Left ventricle myocardium inferior (tissue), 1 donor: Measurements from ENCODE around the gene GPR153. TPM values are rescaled to one million over a fixed set of nuclear protein-coding genes. Genes with fewer than 3 reads are reported as not detected.
A peak's percentile ranks its signal among the peaks of the same experiment; 100 is the strongest.

Source experiments
- DNase-seq: peaks from one replicate; pipeline ENCODE4 v3.0.0-alpha.2; 2020
- H3K27ac ChIP-seq: fragments of 200-600 bp; replicated peaks from 2 replicates; pipeline ENCODE4 v1.8.0; 2021
- H3K27me3 ChIP-seq: fragments of 200-600 bp; 2 replicates; pipeline ENCODE4 v1.8.0; 2021; ENCODE audit warnings: low read depth
- H3K36me3 ChIP-seq: fragments of 200-600 bp; 2 replicates; pipeline ENCODE4 v1.8.0; 2021
- H3K4me1 ChIP-seq: fragments of 200-600 bp; 2 replicates; pipeline ENCODE4 v1.8.0; 2021
- H3K4me3 ChIP-seq: fragments of 200-600 bp; 2 replicates; pipeline ENCODE4 v1.8.0; 2021; ENCODE audit warnings: mild to moderate bottlenecking, moderate library complexity
- H3K9me3 ChIP-seq: fragments of 200-600 bp; replicated peaks from 2 replicates; pipeline ENCODE4 v1.8.0; 2021
- CTCF ChIP-seq: fragments of 200-600 bp; IDR thresholded peaks from 2 replicates; pipeline ENCODE4 v1.8.0; 2021; ENCODE audit warnings: antibody characterized with exemption, mild to moderate bottlenecking, borderline replicate concordance
- intact Hi-C: fragments of 100-400 bp; cut with micrococcal nuclease; formaldehyde crosslinking; loops from one replicate; pipeline ENCODE4 v1.11.0; 2022
- total RNA-seq: library from RNA; stranded (reverse); fragmentation: NEBNext Ultra II Directional; extraction: Animal tissue kit (Norgen Biotek cat#: 25700); gene quantifications from one replicate; pipeline ENCODE4 v1.2.1, GENCODE V29; 2021
- donor health status: DM: no; HTN: yes; CAD: no; lungs with severe emphysema.

The GPR153 gene
- total RNA-seq, 1 donor from 2014 or later: 4.8 TPM

DNA sequence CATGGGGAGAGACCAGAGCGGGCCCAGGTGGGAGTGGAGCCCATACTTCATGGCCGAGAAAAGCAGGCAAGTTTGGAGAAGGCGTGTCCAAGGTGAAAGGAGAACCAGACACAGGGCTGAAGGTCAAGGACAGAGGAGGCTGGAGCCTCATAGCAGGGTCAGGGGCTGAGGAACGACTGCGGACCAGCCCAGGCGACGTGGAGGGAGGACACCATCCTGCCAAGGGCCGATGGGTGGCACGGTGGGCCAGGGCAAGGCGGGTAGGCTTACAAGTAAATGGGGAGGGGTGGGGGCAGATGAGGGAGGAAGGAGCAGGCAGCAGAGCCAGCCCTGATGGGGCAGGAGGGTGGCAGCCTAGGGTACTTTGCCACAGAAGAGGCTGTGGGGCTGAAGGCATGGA, 18.2 kb upstream of the GPR153 start:
- no peak for TF ChIP-seq CTCF
- Histone ChIP-seq H3K4me3 (no peak overlapping the region), H3K27ac (no peak overlapping the region), H3K36me3 (no peaks in the 10 kb centered on the region), H3K4me1 (peaks cover 15% of the 10 kb centered on the region), H3K9me3 (no peaks in the 10 kb centered on the region), H3K27me3 (no peaks in the 10 kb centered on the region)
- intact Hi-C loops: no loop called here
- DNase-seq: no peak

DNA sequence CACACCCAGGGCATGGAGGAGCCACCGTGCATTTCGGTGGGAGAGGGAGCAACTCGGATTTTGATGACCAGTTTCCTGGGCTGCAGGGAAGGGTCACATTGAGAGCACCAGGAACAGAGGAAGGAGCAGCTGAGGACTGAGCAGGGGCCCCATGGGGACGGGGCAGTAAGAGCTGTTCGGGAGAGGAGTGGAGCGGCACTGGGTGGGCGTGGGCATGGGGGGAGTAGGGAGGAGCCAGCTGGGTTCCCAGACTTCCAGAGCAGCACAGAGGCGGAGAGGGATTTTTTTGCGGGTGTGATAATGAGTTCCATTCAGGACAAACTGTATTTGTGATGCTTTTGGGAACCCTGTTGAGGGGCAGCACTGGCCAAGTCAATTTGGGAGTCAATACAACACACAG, 17.4 kb upstream of the GPR153 start:
- no peak for TF ChIP-seq CTCF
- DNase-seq: no peak
- no peaks in the 10 kb centered on the region for H3K36me3 ChIP-seq
- H3K27ac ChIP-seq: no peak overlapping the region
- intact Hi-C loops: no loop called here
- no peak overlapping the region for H3K4me3 ChIP-seq
- no peaks in the 10 kb centered on the region for H3K9me3 ChIP-seq
- peaks cover 15% of the 10 kb centered on the region for H3K4me1 ChIP-seq
- H3K27me3 ChIP-seq: no peaks in the 10 kb centered on the region

DNA sequence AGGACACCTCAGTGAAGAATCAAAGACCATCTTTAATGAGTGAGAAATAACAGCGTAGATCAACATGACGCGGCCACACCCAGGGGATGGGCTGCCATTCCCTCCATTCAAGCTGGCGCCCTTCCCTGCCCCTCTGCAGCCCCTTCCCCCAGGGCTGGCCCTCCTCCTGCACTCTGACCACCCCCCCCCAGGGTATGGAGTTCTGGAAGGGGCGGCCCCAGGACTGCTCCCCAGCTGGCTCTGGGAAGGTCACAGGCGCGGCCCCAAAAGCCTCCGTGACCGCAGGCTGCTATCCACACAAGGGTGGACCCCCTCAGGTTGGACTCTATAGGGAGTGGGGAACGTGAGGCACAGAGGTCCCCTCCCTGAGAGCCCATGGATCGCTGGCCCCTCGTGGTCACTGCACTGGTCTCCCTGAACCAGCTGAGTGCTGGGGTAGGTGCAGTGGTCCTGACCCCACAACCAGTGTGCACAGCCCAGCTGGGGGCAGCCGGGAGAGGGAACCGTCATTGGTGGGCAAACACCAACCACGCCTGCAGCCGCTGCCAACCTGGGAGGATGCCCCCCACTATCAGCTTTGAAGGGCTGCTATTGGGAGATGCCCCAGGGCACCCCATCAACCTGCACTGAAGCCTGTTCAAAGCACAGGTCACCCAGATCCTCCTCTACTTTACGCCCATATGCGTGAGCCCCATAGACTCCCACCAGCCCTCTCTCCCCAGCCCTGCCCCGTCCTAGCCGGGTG, 16.1 kb upstream of the GPR153 start:
- peak overlapping the region; percentile 90 for H3K27ac ChIP-seq
- intact Hi-C loops: no loop called here
- DNase-seq: no peak
- H3K4me3 ChIP-seq: peak overlapping the region; percentile 61
- no peak for TF ChIP-seq CTCF
- H3K9me3 ChIP-seq: no peaks in the 10 kb centered on the region
- H3K36me3 ChIP-seq: no peaks in the 10 kb centered on the region
- H3K4me1 ChIP-seq: peaks cover 15% of the 10 kb centered on the region
- no peaks in the 10 kb centered on the region for H3K27me3 ChIP-seq

- Histone ChIP-seq H3K36me3 (no peaks in the 10 kb centered on the region), H3K27ac (peak overlapping the region; percentile 90), H3K4me1 (peaks cover 20% of the 10 kb centered on the region), H3K4me3 (peak overlapping the region; percentile 61), H3K9me3 (no peaks in the 10 kb centered on the region), H3K27me3 (no peaks in the 10 kb centered on the region)
- TF ChIP-seq CTCF: no peak
- peak; percentile 72 for DNase-seq
- intact Hi-C loops: no loop called here
Measured at GRCh38 chr1:6275826-6276782, 15.2 kb upstream of the GPR153 start.

DNA sequence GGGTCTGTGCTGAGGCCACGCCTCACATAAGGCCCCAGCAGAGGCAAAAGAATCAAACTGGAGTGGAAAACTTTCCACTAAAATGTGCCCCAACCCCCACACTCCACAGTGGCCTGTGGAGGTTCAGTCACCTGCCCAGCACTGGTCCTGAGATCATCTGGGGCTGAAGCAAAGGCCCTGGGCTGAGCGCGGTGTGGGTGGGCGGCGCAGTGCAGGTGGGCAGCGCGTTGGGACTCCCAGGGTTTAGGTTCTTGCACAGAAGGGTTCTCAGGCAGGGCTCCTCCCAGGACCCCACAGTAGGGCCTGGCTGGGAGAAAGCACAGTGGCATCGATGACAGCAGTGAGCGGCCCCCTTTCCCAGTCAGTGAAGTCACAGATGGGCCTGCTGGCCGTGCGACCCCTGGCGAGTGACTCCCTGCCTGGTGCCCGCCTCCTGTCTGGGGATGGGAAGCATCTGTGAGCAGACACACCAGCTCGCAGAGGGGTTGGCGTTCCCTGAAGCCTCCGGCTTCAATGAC, 13.8 kb upstream of the GPR153 start:
- intact Hi-C loops: no loop called here
- H3K36me3 ChIP-seq: no peaks in the 10 kb centered on the region
- peaks cover 29% of the 10 kb centered on the region for H3K4me1 ChIP-seq
- H3K4me3 ChIP-seq: no peak overlapping the region
- H3K27ac ChIP-seq: no peak overlapping the region
- TF ChIP-seq CTCF: no peak
- DNase-seq: no peak
- no peaks in the 10 kb centered on the region for H3K27me3 ChIP-seq
- no peaks in the 10 kb centered on the region for H3K9me3 ChIP-seq
